ENCODE measurements around the gene MAEL.
A peak's percentile ranks its signal among the peaks of the same experiment; 100 is the strongest.

MAEL gene

GRCh38 chr1:166978821-166979220, 10.3 kb upstream of the MAEL start:
- peak; percentile 27 for DNase-seq (ENCODE audit: low spot score)
- no peak for TF ChIP-seq CTCF (IDR thresholded peaks at IDR 0.05; ENCODE audit: extremely low read depth, missing control alignments)

- no peak for DNase-seq (ENCODE audit: low spot score)
- TF ChIP-seq CTCF (IDR thresholded peaks at IDR 0.05; ENCODE audit: extremely low read depth, missing control alignments), result no peak
Measured at GRCh38 chr1:166980383-166980782, 8.7 kb upstream of the MAEL start.

- no peak for TF ChIP-seq CTCF (IDR thresholded peaks at IDR 0.05; ENCODE audit: extremely low read depth, missing control alignments)
- DNase-seq (ENCODE audit: low spot score), result no peak
Measured at GRCh38 chr1:166980818-166981217, 8.3 kb upstream of the MAEL start.

- TF ChIP-seq CTCF (IDR thresholded peaks at IDR 0.05; ENCODE audit: extremely low read depth, missing control alignments), result no peak
- DNase-seq (ENCODE audit: low spot score), result no peak
Measured at GRCh38 chr1:166981589-166981988, 7.5 kb upstream of the MAEL start.

- no peak for TF ChIP-seq CTCF (IDR thresholded peaks at IDR 0.05; ENCODE audit: extremely low read depth, missing control alignments)
- no peak for DNase-seq (ENCODE audit: low spot score)
Measured at GRCh38 chr1:166999075-166999474, 10.0 kb downstream of the MAEL start.

- TF ChIP-seq CTCF (IDR thresholded peaks at IDR 0.05; ENCODE audit: extremely low read depth, missing control alignments), result no peak
- DNase-seq (ENCODE audit: low spot score), result no peak
Measured at GRCh38 chr1:166999500-167000055, 10.5 kb downstream of the MAEL start.

- no peak for DNase-seq (ENCODE audit: low spot score)
- TF ChIP-seq CTCF (IDR thresholded peaks at IDR 0.05; ENCODE audit: extremely low read depth, missing control alignments), result no peak
Measured at GRCh38 chr1:167000546-167000945, 11.5 kb downstream of the MAEL start.
